ENCODE results near the gene NEU1.
"Not testable (repeated sequence)": the region's sequence is repeated elsewhere in the genome, so short reads cannot be mapped to it uniquely, and the experiment has no call there.

The NEU1 gene

DNA sequence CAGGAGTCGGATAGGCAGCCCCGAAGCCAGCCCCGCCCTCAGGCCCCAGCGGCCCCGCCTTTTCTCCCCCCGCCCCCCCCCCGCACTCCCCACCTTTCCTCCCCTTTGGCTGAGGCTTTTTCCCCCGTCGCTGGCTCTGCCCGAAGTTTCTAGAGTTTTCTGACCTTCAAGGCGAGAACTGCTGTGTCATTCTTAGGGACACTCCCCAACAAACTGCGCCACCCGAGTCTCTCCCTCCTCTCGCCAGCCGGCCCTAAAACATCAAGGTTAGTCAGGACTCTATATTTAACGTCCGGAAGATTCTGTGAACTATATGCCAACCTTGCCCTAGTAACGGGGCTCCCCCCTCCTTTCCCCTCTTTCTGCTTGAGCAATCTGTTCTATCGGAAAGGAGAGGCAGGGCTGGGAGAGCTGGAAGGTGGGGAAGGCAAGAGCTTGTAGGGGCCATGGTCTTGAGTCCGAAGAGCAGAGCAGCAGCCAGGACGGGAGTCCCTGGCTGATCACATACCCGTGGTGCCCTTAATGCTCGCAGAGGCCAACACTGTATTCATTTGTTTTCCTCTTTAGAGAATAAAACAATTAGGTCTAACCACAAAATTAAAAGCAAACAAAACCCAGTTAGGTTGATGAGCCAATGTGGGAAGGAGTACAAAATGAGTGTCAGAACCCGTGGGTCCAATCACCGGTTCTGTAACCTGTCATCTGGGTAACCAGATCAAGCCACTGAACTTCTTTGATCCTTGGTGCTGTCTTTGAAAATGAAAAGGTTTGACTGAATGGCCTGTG lies 40.4 kb downstream of the NEU1 start:
- H3K4me3 ChIP-seq (ENCODE audit: low read depth, low read length): peak overlapping the region; percentile 91
- TF ChIP-seq, protein P1, sequence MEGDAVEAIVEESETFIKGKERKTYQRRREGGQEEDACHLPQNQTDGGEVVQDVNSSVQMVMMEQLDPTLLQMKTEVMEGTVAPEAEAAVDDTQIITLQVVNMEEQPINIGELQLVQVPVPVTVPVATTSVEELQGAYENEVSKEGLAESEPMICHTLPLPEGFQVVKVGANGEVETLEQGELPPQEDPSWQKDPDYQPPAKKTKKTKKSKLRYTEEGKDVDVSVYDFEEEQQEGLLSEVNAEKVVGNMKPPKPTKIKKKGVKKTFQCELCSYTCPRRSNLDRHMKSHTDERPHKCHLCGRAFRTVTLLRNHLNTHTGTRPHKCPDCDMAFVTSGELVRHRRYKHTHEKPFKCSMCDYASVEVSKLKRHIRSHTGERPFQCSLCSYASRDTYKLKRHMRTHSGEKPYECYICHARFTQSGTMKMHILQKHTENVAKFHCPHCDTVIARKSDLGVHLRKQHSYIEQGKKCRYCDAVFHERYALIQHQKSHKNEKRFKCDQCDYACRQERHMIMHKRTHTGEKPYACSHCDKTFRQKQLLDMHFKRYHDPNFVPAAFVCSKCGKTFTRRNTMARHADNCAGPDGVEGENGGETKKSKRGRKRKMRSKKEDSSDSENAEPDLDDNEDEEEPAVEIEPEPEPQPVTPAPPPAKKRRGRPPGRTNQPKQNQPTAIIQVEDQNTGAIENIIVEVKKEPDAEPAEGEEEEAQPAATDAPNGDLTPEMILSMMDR (IDR thresholded peaks at IDR 0.05; ENCODE audit: insufficient read depth, low read depth, low read length, missing control alignments): no peak
- DNase-seq (ENCODE audit: low read depth): peak; percentile 73

- TF ChIP-seq, protein P1 (IDR thresholded peaks at IDR 0.05; ENCODE audit: insufficient read depth, low read depth, low read length, missing control alignments): no peak
- peak; percentile 69 for DNase-seq (ENCODE audit: low read depth)
- H3K4me3 ChIP-seq (ENCODE audit: low read depth, low read length): peak overlapping the region; percentile 91
Observed at GRCh38 chr6:31821301-31822035, 41.2 kb downstream of the NEU1 start.

GRCh38 chr6:31820399-31820798 lies 42.2 kb downstream of the NEU1 start:
- not testable (repeated sequence) for H3K4me3 ChIP-seq (ENCODE audit: low read depth, low read length); DNase-seq (ENCODE audit: low read depth)

DNA sequence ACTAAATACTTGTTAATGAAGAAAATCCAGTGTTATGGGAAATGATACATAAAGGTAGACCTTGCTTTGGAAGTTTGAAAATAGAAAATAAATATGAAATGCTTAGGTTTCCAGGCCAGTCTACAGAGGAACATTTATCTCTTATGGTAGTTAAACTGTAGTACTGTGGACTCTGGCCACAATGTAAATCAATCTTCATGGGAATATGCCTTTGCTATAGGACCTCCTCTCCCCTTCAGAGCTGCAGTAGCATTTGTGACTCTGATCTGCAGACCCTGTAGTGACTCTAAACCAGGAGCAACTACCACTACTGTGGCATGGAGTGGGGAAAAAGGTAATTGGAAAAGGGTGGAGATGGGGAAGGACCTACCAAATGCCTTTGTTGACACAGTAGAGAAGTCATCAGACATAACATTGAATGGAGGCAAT lies 42.7 kb downstream of the NEU1 start:
- TF ChIP-seq, protein P1 (IDR thresholded peaks at IDR 0.05; ENCODE audit: insufficient read depth, low read depth, low read length, missing control alignments): no peak
- no peak for DNase-seq (ENCODE audit: low read depth)
- no peak overlapping the region for H3K4me3 ChIP-seq (ENCODE audit: low read depth, low read length)

DNA sequence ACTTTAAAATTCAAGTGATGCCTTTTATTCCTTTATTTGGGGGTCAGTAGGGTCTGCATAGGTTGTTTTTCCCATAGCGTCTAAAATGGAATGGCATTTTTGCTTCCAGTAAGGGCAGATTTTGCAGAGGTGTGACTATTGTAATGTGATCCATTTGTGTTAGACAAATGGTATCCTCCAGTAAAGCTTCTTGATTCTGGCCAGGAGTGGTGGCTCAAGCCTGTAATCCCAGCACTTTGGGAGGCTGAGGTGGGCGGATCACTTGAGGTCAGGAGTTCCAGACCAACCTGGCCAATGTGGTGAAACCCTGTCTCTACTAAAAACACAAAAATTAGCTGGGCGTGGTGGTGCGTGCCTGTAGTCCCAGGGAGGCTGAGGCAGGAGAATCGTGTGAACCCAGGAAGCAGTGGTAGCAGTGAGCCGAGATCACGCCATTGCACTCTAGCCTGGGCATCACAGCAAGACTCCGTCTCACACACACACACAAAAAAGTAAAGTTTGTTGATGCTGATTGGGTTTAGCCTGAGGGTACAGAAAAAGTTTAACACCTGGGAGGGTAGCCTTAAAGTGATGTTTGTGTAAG lies 44.6 kb downstream of the NEU1 start:
- H3K4me3 ChIP-seq (ENCODE audit: low read depth, low read length): peak overlapping the region; percentile 11; the same call in 1 of the 2 replicates

DNA sequence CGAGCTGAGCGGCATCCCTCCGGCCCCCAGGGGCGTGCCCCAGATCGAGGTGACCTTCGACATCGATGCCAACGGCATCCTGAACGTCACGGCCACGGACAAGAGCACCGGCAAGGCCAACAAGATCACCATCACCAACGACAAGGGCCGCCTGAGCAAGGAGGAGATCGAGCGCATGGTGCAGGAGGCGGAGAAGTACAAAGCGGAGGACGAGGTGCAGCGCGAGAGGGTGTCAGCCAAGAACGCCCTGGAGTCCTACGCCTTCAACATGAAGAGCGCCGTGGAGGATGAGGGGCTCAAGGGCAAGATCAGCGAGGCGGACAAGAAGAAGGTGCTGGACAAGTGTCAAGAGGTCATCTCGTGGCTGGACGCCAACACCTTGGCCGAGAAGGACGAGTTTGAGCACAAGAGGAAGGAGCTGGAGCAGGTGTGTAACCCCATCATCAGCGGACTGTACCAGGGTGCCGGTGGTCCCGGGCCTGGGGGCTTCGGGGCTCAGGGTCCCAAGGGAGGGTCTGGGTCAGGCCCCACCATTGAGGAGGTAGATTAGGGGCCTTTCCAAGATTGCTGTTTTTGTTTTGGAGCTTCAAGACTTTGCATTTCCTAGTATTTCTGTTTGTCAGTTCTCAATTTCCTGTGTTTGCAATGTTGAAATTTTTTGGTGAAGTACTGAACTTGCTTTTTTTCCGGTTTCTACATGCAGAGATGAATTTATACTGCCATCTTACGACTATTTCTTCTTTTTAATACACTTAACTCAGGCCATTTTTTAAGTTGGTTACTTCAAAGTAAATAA lies 45.3 kb downstream of the NEU1 start:
- not testable (repeated sequence) for DNase-seq (ENCODE audit: low read depth)
- H3K4me3 ChIP-seq (ENCODE audit: low read depth, low read length): peak overlapping the region; percentile 11

More for the DNA sequence above, 44.6 kb downstream of the NEU1 start:
- not testable (repeated sequence) for DNase-seq (ENCODE audit: low read depth)

GRCh38 chr6:31815025-31815838 lies 47.4 kb downstream of the NEU1 start, which contains the start of the genes HSPA1A and HSPA1L:
Gene HSPA1A, plus strand, starts transcription at chr6:31815543. Its CDS starts 214 bp downstream, at chr6:31815757.
Gene HSPA1L, minus strand, starts transcription at chr6:31815283. Its CDS starts 3,311 bp downstream, at chr6:31811972.
- peak within 1 kb of the TSS; percentile 90 for H3K4me3 ChIP-seq (ENCODE audit: low read depth, low read length)
- DNase-seq (ENCODE audit: low read depth): peak; percentile 84
- TF ChIP-seq, protein P1 (IDR thresholded peaks at IDR 0.05; ENCODE audit: insufficient read depth, low read depth, low read length, missing control alignments): no peak

All from GM12865 (cell line).